GM21447 (cell line): ENCODE results near the gene ATP5MC2.
"Not testable (repeated sequence)": the region's sequence is repeated elsewhere in the genome, so short reads cannot be mapped to it uniquely, and the experiment has no call there.

Experiments used
- ATAC-seq: cut with Tn5 transposase; IDR thresholded peaks from one replicate; pipeline ENCODE4 v1.9.1; 2021; ENCODE audit not compliant: unreplicated experiment

ATP5MC2 gene

DNA sequence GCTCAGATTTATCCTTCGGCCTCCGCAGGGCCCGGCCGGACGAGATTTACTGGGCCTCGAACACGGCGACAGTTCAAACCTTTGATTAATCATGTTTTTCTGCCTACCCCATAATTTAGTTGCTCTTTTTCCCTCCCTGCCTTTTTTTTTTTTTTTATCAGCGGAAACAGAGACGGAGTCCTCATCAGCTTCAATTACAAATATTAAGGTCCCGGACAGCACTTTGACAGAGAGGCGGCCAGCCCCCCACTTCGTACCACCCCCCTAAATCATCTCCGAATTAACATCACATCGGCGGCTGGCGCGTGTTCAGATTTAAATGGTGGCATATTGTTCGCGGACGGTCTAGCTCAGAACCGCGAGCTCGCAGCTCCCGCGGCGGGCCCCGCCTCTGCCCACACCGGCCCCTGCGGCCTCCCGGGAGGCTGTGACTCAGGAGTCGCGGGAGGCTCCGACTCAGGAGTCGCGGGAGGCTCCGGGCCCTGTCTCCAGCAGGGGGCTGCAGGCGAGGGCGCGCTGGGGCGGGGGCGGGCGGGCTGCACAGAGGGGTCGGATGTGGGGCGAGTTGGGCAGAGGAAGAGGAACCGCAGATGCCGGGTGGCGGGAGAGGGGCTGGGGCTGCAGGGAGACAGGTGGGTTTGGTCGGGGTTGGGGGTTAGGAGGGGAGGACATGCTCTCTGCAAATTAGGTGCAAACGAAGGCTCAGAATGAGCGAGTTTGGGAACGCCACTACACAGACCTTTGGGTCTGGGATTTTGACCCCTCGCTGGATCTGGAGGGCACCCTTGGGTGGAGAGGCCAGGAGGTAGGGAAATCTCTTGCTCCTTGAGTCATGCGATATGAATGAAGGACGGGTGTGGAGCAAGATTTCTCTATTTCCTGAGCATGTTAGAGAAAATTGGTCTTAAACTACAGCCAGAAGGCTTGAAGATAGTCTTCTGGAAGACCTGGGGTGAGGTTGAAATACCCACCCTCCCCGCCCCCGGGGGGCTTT is 19.6 kb upstream of the ATP5MC2 start:
- ATAC-seq: no peak

DNA sequence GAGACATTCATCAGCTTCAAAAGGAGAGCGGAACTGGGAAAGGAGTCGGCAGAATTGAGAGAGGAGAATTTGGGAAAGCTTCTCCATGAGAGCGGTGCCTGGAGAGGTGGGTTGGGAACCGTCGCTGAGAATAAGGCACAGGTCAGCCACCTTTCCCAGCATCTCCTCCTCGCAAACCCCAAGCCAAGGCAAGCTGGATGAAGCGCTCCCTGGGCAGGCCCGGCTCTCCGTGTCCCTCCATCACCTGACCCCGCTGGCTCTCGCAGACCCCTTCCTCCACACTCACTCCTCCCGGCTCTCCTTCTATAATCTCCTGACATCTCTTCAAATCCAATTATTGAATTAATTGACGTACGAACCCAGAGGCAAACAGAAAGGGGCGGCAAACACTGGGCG is 18.9 kb upstream of the ATP5MC2 start:
- ATAC-seq: no peak

DNA sequence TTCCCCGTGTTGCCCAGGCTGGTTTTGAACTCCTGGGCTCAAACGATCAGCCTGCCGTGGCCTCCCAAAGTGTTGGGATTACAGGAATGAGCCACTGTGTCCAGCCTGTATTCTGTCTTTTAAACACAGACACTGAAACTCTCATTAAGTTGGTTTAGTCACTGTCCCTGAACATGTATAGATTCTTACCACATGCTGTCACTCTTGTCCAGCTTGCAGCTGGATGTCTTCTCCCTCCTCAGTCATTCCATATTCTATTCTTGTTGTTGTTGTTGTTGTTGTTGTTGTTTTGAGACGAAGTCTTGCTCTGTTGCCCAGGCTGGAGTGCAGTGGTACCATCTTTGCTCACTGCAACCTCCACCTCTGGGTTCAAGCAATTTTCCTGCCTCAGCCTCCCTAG is 12.3 kb upstream of the ATP5MC2 start:
- no peak for ATAC-seq

DNA sequence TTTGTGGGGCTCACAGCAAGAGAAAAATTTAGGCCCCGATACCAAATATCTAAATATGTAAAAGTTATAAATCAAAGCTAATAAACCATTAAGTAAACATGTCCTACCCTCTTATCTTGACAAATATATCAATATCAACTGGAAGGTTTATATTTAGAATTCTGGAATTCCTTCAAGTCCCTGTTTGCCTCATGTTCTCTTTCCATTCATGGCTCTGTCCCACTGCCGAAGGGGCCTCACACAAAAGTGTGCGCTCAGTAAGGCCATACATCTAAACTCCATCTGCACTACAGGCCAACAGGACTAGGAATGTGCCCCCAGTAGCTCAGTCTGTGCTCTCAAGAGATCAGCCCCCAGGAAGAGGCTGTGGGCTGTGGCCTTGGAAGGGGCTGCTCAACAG is 10.6 kb upstream of the ATP5MC2 start:
- ATAC-seq: no peak

- no peak for ATAC-seq
Observed at GRCh38 chr12:53684654-53685220, 8.9 kb upstream of the ATP5MC2 start.

DNA sequence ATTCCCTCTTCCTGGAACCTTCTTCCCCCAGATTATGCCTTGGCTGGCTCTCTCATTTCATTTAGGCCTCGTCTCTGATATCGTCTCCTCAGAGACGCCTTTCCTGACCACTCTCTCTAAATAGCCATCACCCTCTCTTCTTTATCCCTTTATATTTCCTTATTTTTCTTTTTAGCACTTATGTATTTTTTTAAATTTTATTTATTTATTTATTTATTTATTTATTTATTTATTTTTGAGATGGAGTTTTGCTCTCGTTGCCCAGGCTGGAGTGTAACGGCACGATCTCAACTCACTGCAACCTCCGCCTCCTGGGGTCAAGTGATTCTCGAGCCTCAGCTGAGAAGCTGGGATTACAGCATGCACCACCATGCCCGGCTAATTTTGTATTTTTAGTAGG is 8.1 kb upstream of the ATP5MC2 start:
- no peak for ATAC-seq

DNA sequence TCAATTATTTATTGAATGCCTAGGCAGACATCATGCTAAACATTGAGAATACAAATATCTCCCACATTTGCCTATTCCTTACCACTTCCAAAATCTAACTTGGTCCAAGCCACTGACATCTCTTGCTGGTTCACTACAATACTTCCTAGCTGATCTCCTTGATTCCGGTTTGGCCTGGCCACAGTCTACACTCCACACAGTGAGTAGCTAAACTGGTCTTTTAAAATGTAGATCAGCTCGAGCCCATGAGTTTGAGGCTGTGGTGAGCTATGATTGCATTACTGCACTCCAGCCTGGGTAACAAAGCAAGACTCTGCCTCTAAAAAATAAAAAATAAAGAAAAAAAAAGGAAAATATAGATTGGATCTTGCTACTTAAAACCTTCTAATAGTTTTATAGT is 7.6 kb upstream of the ATP5MC2 start:
- no peak for ATAC-seq

DNA sequence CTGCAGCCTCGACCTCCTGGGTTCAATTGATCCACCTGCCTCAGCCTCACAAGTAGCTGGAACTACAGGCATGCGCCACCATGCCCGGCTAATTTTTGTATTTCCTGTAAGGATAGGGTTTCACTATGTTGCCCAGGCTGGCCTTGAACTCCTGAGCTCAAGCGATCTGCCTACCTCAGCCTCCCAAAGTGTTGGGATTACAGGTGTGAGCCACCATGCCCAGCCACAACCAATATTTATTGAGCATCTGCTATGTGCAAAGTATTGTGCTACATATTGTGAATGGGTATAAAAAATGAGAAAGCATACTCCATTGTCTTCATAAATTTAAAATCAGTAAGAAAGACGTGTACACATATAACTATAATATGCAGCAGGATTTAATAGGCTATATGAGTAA is 4.2 kb upstream of the ATP5MC2 start:
- ATAC-seq: not testable (repeated sequence)

DNA sequence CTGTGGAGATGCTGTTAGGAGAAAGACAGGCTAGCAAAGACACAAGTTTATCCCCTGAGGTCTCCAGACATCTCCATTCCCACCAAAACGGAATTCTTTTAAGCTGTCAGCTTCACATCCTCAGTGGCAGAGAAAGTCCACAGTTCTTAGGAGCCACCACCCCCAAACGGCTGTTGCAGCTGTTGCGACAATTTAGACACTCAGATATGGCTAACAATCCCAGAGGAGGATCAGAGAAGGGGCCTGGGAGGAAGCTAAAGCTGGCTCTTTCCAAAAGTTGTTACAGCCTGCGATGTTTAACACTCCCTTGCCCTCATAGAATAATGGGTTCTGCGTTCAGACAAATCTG is 1.9 kb upstream of the ATP5MC2 start:
- ATAC-seq: no peak

DNA sequence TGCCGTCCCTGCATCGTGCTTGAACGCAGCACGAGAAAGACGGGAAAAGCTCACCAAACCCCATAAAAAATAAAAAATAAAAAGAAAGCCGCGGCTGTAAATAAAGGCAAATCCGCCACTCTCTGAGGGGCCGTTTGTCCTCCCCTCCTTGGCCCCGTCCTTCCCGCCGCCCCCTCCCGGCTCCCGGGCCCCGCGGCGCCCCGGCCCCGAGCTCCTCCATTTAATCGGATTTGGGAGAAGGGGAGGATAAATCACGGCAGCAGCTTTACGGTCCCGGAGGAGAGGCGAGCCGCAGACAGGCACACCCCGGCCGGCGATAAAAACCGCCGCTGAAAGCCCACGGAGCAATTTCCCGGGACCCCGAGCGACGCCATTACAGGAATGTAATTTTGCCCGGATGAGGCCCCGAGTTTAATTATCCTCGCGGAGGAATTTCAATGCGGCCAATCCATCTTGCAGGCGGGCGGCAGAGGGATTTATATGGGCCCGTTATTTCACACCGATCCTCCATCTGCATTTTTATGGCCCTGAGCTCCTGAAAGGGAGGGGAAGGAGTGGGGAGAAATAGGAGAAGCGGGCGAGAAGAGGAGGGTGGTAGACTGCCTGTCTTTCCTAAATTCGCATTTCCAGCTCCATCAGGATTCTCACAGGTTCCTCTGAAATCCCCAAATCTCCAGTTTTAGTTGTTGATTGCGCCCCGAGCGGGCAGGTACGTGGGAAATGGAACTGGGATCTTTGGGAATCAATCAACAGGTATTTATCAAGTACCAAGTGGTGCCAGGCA is 1.3 kb upstream of the ATP5MC2 start:
- ATAC-seq: no peak

DNA sequence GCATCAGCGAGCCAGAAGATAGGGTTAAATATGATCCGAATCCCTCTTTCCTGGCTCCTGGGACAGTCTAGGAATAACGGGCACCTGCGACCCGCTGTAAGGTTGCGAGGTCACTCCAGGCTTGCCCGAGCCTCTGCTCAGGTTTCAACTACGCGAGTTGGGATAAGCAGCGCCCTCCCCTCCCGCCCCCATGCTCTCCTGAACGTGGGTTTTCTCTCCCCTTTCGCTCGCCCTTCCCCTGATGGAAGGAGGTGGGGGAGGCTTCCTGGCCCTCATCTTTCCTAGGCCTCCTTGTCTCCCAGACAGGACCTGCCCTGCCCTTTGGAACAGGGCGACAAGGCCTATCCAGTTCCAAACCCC is 753 bp upstream of the ATP5MC2 start:
- ATAC-seq: no peak

GRCh38 chr12:53674977-53675700 is 744 bp downstream of the ATP5MC2 start:
- no peak for ATAC-seq

- no peak for ATAC-seq
Observed at GRCh38 chr12:53670971-53671370, 4.9 kb downstream of the ATP5MC2 start.

DNA sequence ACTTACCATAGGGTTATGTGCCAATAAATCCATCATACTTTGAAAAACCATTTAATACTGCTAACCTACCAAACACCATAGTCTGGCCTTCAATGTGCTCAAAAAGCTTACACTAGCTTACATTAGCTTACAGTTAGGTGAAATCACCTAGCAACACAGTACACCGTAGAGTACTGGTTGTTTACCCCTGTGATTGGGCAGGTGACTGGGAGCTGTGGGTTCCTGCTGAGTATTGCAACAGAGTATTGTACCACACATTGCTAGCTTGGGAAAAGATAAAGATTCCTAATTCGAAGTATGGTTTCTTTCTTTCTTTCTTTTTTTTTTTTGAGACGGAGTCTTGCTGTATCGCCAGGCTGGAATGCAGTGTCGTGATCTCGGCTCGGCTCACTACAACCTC is 5.6 kb downstream of the ATP5MC2 start:
- no peak for ATAC-seq

DNA sequence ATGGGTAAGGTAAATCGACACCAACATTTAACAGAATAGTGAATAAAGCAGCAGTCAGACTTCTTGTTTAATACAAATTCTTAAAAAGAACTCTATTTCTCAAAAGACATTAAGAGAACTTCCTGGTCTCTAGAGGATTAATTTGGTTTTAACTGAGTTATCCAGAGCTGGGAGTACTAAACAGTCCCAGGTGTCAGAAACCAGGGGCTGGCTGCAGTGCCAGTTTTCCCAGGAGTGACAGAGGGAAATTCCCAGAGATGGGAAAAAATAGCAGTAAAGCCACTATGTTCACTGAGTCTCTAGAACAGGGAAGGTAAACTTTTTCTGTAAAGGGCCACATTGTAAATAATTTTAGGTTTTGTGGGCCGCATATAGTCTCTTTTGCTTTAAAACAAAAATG is 8.8 kb downstream of the ATP5MC2 start:
- no peak for ATAC-seq

DNA sequence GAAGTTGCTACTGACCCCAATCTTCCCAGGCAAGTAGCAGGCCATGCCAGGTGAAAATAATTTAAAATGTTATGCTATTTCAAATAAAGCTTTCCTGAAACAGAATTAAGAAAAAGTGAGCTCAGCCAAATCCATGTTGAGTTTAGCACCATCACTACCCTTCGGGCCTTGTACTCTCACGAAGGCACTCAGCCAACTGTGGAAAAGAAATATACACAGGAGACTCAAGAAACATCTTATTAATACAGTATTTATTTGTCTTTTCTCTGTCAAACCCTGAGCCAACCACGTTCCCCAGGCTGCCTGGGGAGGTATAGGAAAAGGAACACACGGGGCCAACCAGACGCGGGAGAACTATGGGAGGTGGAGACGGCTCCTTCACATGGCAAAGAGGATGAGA is 10.9 kb downstream of the ATP5MC2 start:
- no peak for ATAC-seq

GRCh38 chr12:53664191-53664590 is 11.7 kb downstream of the ATP5MC2 start:
- no peak for ATAC-seq

- ATAC-seq: no peak
Observed at GRCh38 chr12:53660041-53660440, 15.8 kb downstream of the ATP5MC2 start.

- peak; percentile 79 for ATAC-seq
Observed at GRCh38 chr12:53659571-53659981, 16.3 kb downstream of the ATP5MC2 start.

- ATAC-seq: peak; percentile 14
Observed at GRCh38 chr12:53659011-53659551, 16.8 kb downstream of the ATP5MC2 start.

DNA sequence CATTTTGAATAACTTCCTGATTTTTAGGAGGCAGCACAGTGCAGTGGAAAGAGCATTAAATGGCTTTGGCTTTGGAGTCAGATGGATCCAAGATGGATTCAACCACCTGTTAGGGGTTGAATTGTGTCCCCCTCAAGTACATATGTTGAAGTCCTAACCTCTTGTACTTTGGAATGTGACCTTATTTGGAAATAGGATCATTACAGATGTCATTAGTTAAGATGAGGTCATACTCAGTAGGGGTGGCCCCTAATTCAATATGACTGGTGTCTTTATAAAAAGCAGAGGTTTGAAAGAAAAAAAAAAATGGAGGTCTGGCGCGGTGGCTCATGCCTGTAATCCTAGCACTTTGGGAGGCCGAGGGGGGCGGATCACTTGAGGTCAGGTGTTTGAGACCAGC is 18.8 kb downstream of the ATP5MC2 start:
- no peak for ATAC-seq
